ENCODE results near the gene PAMR1.

Gene PAMR1

GRCh38 chr11:35525501-35526175 lies at the start of gene PAMR1:
PAMR1 (minus strand) TSS chr11:35525616; CDS start chr11:35525585, 31 bp downstream.
- peak within 1 kb of the TSS; percentile 82 for H3K4me3 ChIP-seq (ENCODE audit: control insufficient read depth, low read depth, low read length)
- DNase-seq (ENCODE audit: low read depth) = peak; percentile 82
- no peak for TF ChIP-seq CTCF (conservative IDR thresholded peaks at IDR 0.05; ENCODE audit: control insufficient read depth, insufficient read depth, low read depth, low read length)

GRCh38 chr11:35571696-35572095 lies 46.3 kb upstream of the PAMR1 start:
- H3K4me3 ChIP-seq (ENCODE audit: control insufficient read depth, low read depth, low read length) = no peak overlapping the region
- DNase-seq (ENCODE audit: low read depth) = no peak
- no peak for TF ChIP-seq CTCF (conservative IDR thresholded peaks at IDR 0.05; ENCODE audit: control insufficient read depth, insufficient read depth, low read depth, low read length)

- no peak for TF ChIP-seq CTCF (conservative IDR thresholded peaks at IDR 0.05; ENCODE audit: control insufficient read depth, insufficient read depth, low read depth, low read length)
- DNase-seq (ENCODE audit: low read depth) = no peak
- no peak overlapping the region for H3K4me3 ChIP-seq (ENCODE audit: control insufficient read depth, low read depth, low read length)
These were observed 42.5 kb upstream of the PAMR1 start for GRCh38 chr11:35567737-35568465.

GRCh38 chr11:35566885-35567284 lies 41.5 kb upstream of the PAMR1 start:
- no peak for DNase-seq (ENCODE audit: low read depth)
- H3K4me3 ChIP-seq (ENCODE audit: control insufficient read depth, low read depth, low read length) = no peak overlapping the region
- no peak for TF ChIP-seq CTCF (conservative IDR thresholded peaks at IDR 0.05; ENCODE audit: control insufficient read depth, insufficient read depth, low read depth, low read length)

- no peak overlapping the region for H3K4me3 ChIP-seq (ENCODE audit: control insufficient read depth, low read depth, low read length)
- no peak for TF ChIP-seq CTCF (conservative IDR thresholded peaks at IDR 0.05; ENCODE audit: control insufficient read depth, insufficient read depth, low read depth, low read length)
- no peak for DNase-seq (ENCODE audit: low read depth)
These were observed 40.8 kb upstream of the PAMR1 start for GRCh38 chr11:35566181-35566580.

- no peak for DNase-seq (ENCODE audit: low read depth)
- H3K4me3 ChIP-seq (ENCODE audit: control insufficient read depth, low read depth, low read length) = no peak overlapping the region
- no peak for TF ChIP-seq CTCF (conservative IDR thresholded peaks at IDR 0.05; ENCODE audit: control insufficient read depth, insufficient read depth, low read depth, low read length)
These were observed 38.8 kb upstream of the PAMR1 start for GRCh38 chr11:35564245-35564595.
